HEK293T (cell line): ENCODE results near the gene SQSTM1.

Source experiments
- CTCF ChIA-PET: fragments of 350-600 bp; formaldehyde crosslinking; extraction: SDS; loops from one replicate; lab custom pipeline; 2021; ENCODE audit warnings: antibody characterized with exemption, inconsistent platforms; lab: Yijun Ruan, JAX
- POLR2A ChIA-PET: fragments of 350-600 bp; formaldehyde crosslinking; extraction: SDS; loops from one replicate; lab custom pipeline; 2020; ENCODE audit warnings: antibody characterized with exemption, inconsistent platforms; lab: Yijun Ruan, JAX
- DNase-seq: peaks from one replicate; pipeline ENCODE4 v3.0.0; 2012; ENCODE audit warnings: mixed read lengths; ENCODE audit errors: extremely low spot score
- ARNT ChIP-seq: fragments of 450-650 bp; IDR thresholded peaks from 2 replicates; pipeline ENCODE4 v1.6.1; 2017; ENCODE audit warnings: mild to moderate bottlenecking
- BHLHE40 ChIP-seq: fragments of 450-650 bp; IDR thresholded peaks from 2 replicates; pipeline ENCODE4 v1.6.1; 2016; ENCODE audit warnings: mild to moderate bottlenecking, moderate library complexity, borderline replicate concordance
- CTBP1 ChIP-seq: fragments of 450-650 bp; IDR thresholded peaks from 2 replicates; pipeline ENCODE4 v1.6.1; 2016; ENCODE audit warnings: borderline replicate concordance
- ELF4 ChIP-seq: fragments of 450-650 bp; IDR thresholded peaks from 2 replicates; pipeline ENCODE4 v1.6.1; 2017; ENCODE audit warnings: antibody characterized with exemption
- FOXA1 ChIP-seq: fragments of 450-650 bp; IDR thresholded peaks from 2 replicates; pipeline ENCODE4 v1.6.1; 2016; ENCODE audit warnings: mild to moderate bottlenecking
- FOXK2 ChIP-seq: fragments of 450-650 bp; IDR thresholded peaks from 2 replicates; pipeline ENCODE4 v1.6.1; 2016; ENCODE audit warnings: mild to moderate bottlenecking
- FOXM1 ChIP-seq: fragments of 450-650 bp; IDR thresholded peaks from 2 replicates; pipeline ENCODE4 v1.6.1; 2017; ENCODE audit warnings: mild to moderate bottlenecking, borderline replicate concordance
- HDGF ChIP-seq: fragments of 450-650 bp; IDR thresholded peaks from 2 replicates; pipeline ENCODE4 v1.6.1; 2017; ENCODE audit warnings: antibody characterized with exemption, borderline replicate concordance
- L3MBTL2 ChIP-seq: fragments of 450-650 bp; conservative IDR thresholded peaks from 2 replicates; pipeline ENCODE4 v1.6.1; 2016; ENCODE audit warnings: mild to moderate bottlenecking
- LEF1 ChIP-seq: fragments of 450-650 bp; IDR thresholded peaks from 2 replicates; pipeline ENCODE4 v1.6.1; 2017; ENCODE audit warnings: mild to moderate bottlenecking, borderline replicate concordance
- NFRKB ChIP-seq: fragments of 450-650 bp; IDR thresholded peaks from 2 replicates; pipeline ENCODE4 v1.6.1; 2016; ENCODE audit warnings: mild to moderate bottlenecking, moderate library complexity
- SP1 ChIP-seq: fragments of 450-650 bp; IDR thresholded peaks from 2 replicates; pipeline ENCODE4 v1.6.1; 2017
- SUZ12 ChIP-seq: fragments of 450-650 bp; IDR thresholded peaks from 2 replicates; pipeline ENCODE4 v1.6.1; 2016; ENCODE audit warnings: mild to moderate bottlenecking
- TARDBP ChIP-seq: fragments of 450-650 bp; IDR thresholded peaks from 2 replicates; pipeline ENCODE4 v1.6.1; 2016
- ZNF384 ChIP-seq: fragments of 450-650 bp; IDR thresholded peaks from 2 replicates; pipeline ENCODE4 v1.6.1; 2016
- TF ChIP-seq, protein P1 (sequence below): fragments of 450-650 bp; IDR thresholded peaks from 2 replicates; pipeline ENCODE4 v1.6.1; 2016

SQSTM1 gene

DNA sequence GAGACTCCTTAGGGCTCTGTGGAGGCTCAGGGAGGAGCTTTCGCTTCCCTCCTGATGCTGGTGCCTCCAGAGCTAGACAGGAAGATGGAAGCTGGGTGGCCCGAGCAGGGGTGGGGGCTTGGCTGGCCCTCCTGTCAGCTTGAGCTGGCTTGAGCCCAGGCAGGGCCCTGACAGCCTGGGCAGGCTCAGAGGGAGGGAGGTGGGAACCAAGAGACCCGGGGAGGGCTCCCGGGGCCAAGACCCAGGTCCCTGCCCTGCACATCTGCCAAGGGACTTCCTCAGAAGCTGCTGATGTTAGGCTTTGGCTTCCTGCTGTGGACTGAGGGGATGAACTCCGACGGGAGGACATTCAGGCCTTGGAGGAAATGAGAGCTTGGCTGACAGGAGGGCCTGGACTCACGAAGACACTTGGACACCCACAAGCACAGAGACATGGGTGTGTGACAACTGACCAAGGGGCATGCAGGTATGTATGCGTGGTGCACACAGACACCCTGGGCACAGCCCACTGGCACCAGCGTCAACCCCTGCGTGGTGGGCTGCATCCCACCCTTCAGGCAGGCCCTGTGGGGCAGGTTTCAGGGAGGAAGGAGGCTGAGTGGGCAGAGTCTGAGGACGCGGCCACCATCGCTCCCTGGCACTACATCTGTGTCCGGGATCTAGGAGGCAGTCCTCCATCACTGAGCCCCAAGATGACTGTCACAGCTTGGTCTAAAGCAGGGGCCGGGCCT lies 28.7 kb upstream of the SQSTM1 start:
- DNase-seq: no peak
- ChIA-PET POLR2A (interaction anchor here (0.8 kb wide), 1 partner anchor 168 kb away, joined by 3 read pairs; the partner anchor contains the start of gene HNRNPH1), CTCF (no interaction called here)
- TF ChIP-seq LEF1 (no peak), CTBP1 (no peak), NFRKB (no peak), HDGF (no peak), BHLHE40 (no peak), FOXA1 (no peak)

GRCh38 chr5:179792612-179793467 lies 27.9 kb upstream of the SQSTM1 start:
- TF ChIP-seq SP1 (no peak), FOXK2 (no peak), HDGF (no peak), NFRKB (no peak)
- CTCF ChIA-PET: interaction anchor here (0.6 to 1.0 kb wide), 2 partner anchors 30 to 140 kb away, joined by 3 to 4 read pairs; no protein-coding TSS in a partner anchor
- POLR2A ChIA-PET: no interaction called here
- no peak for DNase-seq

DNA sequence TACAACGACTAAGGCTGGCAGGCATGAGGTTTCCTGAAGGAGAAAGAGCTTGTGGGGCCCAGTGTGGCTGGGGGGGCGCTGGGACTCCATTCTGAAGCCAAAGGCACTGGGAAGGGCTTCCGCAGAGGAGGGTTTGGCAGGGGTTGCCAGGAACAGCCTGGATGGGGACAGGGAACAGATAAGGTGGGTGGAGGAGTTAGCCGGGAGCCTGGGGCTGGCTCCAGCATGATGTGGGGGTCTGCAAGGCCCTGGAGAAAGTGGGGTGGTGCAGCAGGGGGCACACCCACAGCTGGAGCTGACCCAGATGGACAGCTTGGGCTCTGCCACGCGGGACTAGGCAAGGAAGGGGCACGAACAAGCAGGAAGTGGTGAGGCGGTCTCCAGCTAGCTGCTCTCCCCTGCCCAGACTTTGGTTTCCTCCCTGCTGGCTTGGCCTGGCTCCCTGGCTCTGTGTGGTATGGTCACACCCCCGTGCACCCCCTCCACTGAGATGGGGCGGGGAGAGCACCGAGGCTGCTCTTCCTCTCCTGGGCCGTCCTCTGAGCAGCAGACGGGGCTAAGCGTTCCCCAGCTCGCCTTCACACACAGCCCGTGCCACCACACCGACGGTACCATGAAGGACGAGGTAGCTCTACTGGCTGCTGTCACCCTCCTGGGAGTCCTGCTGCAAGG lies 27.1 kb upstream of the SQSTM1 start, which contains the start of gene LTC4S:
LTC4S (plus strand) TSS at position 519 of the 672 bp plus-strand sequence; CDS start at position 614, 95 bp downstream.
- DNase-seq: no peak
- CTCF ChIA-PET: interaction anchor here (0.6 to 1.0 kb wide), 2 partner anchors 31 to 140 kb away, joined by 3 to 4 read pairs; no protein-coding TSS in a partner anchor
- TF ChIP-seq SP1 (no peak), LEF1 (no peak), NFRKB (no peak), FOXK2 (no peak), CTBP1 (no peak), BHLHE40 (no peak), SUZ12 (no peak), L3MBTL2 (no peak), ZNF384 (no peak), TARDBP (no peak), HDGF (no peak), FOXM1 (no peak), ARNT (no peak), FOXA1 (no peak), ELF4 (no peak)
- TF ChIP-seq, protein P1, sequence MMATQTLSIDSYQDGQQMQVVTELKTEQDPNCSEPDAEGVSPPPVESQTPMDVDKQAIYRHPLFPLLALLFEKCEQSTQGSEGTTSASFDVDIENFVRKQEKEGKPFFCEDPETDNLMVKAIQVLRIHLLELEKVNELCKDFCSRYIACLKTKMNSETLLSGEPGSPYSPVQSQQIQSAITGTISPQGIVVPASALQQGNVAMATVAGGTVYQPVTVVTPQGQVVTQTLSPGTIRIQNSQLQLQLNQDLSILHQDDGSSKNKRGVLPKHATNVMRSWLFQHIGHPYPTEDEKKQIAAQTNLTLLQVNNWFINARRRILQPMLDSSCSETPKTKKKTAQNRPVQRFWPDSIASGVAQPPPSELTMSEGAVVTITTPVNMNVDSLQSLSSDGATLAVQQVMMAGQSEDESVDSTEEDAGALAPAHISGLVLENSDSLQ: no peak
- POLR2A ChIA-PET: no interaction called here

DNA sequence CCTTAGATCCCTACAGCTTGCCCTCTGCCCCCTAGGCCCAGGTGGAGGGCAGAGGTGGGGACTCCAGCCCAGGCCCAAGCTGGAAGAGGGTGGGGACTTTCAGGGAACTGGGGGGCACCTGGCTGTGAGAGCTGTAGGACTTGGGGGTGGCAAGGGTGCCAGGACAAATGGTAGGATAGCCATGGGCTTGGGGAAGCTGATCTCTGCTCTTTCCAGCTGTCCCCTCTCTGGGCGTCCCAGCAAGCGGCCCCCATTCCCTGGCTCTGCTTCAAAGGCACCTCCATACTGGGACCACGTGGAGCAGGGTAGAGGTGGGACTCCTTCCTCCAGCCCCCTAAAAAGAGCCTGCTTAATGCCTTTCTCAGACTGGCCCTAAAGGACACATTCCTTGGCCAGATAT lies 26.5 kb upstream of the SQSTM1 start:
- CTCF ChIA-PET: interaction anchor here (1.0 to 1.7 kb wide), 2 partner anchors 31 kb away, joined by 4 to 8 read pairs; no protein-coding TSS in a partner anchor
- TF ChIP-seq CTBP1: no peak
- TF ChIP-seq TARDBP: no peak
- TF ChIP-seq SP1: no peak
- no peak for TF ChIP-seq ELF4
- no peak for TF ChIP-seq ZNF384
- TF ChIP-seq, protein P1: no peak
- TF ChIP-seq HDGF: no peak
- no peak for TF ChIP-seq NFRKB
- no peak for TF ChIP-seq FOXA1
- TF ChIP-seq LEF1: no peak
- no peak for TF ChIP-seq BHLHE40
- no peak for TF ChIP-seq FOXK2
- POLR2A ChIA-PET: no interaction called here
- DNase-seq: no peak

DNA sequence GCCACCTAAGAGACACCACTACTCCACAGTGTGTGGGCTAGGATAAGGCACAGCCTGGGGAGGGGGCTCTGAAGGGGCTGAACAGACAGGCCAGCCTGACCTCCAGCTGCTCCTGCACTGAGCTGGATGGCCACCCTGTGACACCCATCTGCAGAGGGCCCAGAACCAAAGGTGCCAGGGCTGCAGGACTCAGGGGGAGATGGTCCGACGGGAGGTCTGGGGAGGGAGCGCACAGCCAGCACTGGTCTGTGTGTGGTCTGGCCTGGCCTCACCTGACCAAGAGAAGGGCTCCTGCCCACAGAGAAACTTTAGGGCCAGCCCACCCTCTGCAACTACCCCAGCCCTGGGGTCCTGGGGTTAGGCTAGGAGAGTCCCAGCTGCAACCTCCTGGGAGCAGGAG lies 26.1 kb upstream of the SQSTM1 start:
- ChIA-PET POLR2A (no interaction called here), CTCF (interaction anchor here (1.7 kb wide), 1 partner anchor 31 kb away, joined by 8 read pairs; no protein-coding TSS in a partner anchor)
- DNase-seq: no peak
- TF ChIP-seq, protein P1: no peak
- TF ChIP-seq TARDBP (no peak), ARNT (no peak), FOXM1 (no peak), CTBP1 (no peak), FOXK2 (no peak), L3MBTL2 (no peak)
